CD4-positive, alpha-beta T cell treated with Interferon gamma for 1 hour (primary cell): ENCODE measurements around the gene RNU5B-1.
"Not testable (repeated sequence)": the region's sequence is repeated elsewhere in the genome, so short reads cannot be mapped to it uniquely, and the experiment has no call there.

Experiments
- DNase-seq: peaks from one replicate; pipeline ENCODE4 v3.0.0-alpha.2; 2020

The RNU5B-1 gene

DNA sequence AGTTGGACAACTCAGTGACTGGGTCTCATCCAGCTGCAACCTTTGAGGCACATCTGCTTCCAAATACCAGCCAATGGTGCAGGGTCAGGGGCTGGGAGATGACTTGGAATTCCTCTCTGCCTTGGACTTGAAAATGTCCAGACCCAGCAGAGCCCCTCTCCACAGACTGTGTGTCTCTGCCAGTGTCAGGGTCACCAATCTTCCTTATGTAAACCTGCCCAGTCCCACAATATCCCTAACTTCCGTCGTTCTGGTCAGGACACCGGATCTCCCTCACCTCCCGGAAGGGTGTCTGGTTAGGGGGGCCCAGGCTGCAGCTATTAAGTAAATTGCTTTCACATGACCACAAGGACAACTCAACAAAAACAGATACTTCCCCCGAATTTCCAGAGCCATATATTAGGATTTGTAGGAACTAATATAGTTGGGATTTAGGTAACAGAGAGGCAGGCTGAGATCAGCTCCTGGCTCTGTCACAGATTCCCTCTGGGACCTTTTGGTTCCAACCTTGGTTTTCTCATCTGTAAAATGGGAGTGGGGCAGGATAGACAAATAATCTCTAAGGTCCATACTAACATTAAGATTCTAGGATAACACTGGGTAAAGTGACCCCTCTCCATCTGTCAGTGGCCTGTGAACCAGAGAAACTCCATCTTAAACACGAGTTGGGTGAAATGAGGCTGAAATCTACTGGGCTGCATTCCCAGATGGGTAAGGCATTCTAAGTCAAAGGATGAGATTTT is 42.5 kb downstream of the RNU5B-1 start:
- DNase-seq, result no peak

DNA sequence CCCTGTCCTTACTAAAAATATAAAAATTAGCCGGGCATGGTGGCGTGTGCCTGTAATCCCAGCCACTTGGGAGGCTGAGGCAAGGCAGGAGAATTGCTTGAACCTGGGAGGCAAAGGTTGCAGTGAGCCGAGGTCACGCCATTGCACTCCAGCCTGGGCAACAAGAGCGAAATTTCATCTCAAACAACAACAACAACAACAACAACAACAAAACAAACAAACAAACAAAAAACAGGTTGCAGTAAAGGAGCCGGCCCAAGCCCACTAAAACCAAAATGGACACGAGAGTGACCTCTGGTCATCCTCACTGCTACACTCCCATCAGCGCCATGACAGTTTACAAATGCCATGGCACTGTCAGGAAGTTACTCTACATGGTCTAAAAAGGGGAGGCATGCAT is 43.3 kb downstream of the RNU5B-1 start:
- DNase-seq, result not testable (repeated sequence)

DNA sequence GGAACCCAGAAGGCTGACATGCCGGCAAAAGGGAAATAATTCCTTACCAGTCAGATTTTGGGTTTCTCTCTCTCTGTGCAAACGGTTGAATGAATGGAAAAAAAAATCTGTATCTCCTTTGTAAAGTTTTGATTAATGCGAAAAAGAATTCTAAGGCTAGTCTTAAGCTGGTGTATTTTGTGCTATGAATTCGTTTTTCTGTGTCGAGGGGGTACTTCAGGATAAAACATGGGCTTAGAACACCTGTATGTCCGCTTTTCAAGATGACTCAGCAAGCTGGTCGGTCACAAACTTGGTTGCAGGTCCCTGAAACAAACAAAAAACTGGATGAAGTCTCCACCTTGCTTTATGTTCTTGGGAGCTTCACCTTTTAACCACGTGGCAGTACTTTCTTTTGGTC is 44.9 kb downstream of the RNU5B-1 start:
- DNase-seq, result no peak

DNA sequence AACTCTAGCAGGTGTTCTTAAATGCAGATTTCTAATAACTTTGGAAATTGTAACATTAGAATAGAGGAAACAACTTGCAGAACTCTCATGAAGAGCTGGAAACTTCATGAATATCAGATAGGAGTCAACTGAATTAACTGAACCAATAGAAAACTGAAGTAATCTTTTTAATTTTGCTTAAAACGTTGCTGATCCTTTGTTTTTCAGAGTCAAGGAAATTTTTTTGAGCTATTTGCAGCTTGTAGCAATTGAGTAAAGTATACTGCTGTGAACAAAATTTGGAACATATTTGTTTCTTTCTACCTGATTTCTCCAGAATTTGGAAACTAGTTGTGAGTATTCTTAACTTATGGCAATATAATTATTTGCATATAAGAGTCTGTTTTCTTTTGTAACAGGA is 47.5 kb downstream of the RNU5B-1 start:
- not testable (repeated sequence) for DNase-seq
